Motor neuron (in vitro differentiated cells): ENCODE results near the gene RBFA. TPM values are rescaled to one million over a fixed set of nuclear protein-coding genes. Genes with fewer than 3 reads are reported as not detected.
"Not testable (repeated sequence)": the region's sequence is repeated elsewhere in the genome, so short reads cannot be mapped to it uniquely, and the experiment has no call there.

Experiments used
- ATAC-seq, 8 experiments: fragments of 200-7000 bp; cut with Tn5 transposase; replicated peaks in 6 of 8; 2 replicates each; pipeline ENCODE4 v1.8.0; 2021; ENCODE audit warnings: mild to moderate bottlenecking in 8 of 8, moderate library complexity in 8 of 8
- H3K27ac ChIP-seq, 2 donors: fragments of 250-450 bp; sonication (Bioruptor Pico); 2 replicates each; pipeline ENCODE4 v1.9.0; 2021; ENCODE audit warnings: antibody characterized with exemption in 2 of 2, mild to moderate bottlenecking in 2 of 2, moderate library complexity in 1 of 2
- H3K4me1 ChIP-seq, 2 donors: fragments of 250-450 bp; sonication (Bioruptor Pico); replicated peaks in 1 of 2; 2 replicates each; pipeline ENCODE4 v1.6.1; 2021; ENCODE audit warnings: antibody characterized with exemption in 2 of 2, mild to moderate bottlenecking in 2 of 2, moderate library complexity in 1 of 2
- H3K4me3 ChIP-seq, 5 donors: fragments of 250-450 bp; sonication (Bioruptor Pico); 2 replicates each; pipeline ENCODE4 v1.9.0; 2021; ENCODE audit warnings: antibody characterized with exemption in 5 of 5, mild to moderate bottlenecking in 5 of 5, moderate library complexity in 4 of 5
- WGBS, 10 experiments: fragments of 450-650 bp; shearing (Covaris generic); methylation state at CpG; one replicate each; pipeline ENCODE4 v1.0.0; 2022; 5-methylcytosine and 5-hydroxymethylcytosine counted together
- in situ Hi-C, 9 experiments: fragments of 400-800 bp; cut with MboI; loops; one replicate each; pipeline ENCODE4 v1.15.0; 2021; ENCODE audit warnings: low sequenced_read_pairs in 9 of 9, low pct_unique_long_range_greater_than_20kb in 2 of 9; ENCODE audit not compliant: unreplicated experiment in 9 of 9
- total RNA-seq, 8 experiments: library from RNA; unstranded; fragments of 300-600 nt; gene quantifications; 2 replicates each; pipeline versions ENCODE4 v1.2.3 to v1.2.4, GENCODE V29; 2022

RBFA gene, protein sequence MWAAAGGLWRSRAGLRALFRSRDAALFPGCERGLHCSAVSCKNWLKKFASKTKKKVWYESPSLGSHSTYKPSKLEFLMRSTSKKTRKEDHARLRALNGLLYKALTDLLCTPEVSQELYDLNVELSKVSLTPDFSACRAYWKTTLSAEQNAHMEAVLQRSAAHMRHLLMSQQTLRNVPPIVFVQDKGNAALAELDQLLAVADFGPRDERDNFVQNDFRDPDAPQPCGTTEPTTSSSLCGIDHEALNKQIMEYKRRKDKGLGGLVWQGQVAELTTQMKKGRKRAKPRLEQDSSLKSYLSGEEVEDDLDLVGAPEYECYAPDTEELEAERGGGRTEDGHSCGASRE
- 10 to 100 TPM; 17.6 to 41.3 (median 24.2) TPM for total RNA-seq

DNA sequence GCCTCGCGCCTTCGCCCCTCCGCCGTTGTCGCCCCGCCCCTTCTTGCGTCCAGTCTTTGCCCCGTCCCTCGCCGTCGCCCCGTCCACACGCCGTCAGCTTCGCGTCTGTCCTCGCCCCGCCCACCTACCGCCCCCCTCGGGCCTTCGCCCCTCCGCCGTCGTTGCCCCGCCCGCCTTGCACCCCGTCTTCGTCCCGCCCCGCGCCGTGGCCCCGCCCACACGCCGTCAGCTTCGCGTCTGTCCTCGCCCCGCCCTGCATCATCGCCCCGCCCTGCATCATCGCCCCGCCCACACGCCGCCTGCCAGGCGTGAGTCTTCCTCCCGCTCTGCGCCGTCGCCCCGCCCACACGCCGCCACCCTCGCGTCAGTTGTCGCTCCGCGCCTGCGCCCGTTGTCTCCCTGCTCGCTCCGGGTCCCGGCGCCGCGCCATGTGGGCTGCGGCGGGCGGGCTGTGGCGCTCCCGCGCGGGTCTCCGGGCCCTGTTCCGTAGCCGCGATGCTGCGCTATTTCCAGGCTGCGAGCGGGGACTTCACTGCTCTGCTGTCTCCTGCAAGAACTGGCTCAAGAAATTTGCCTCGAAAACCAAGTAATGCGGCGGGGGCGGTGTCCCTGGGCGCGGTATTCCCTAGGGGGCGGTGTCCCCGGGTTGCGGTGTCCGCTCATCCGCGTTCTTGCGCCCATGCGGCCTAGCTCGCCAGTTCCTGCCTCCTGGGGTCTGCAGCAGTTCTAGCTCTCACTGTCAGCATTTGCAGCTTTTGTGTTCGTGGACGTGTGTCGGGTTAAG is at the start of gene RBFA:
TSS of gene RBFA (plus strand) at position 367 of the 784 bp plus-strand sequence. CDS start at position 429, 62 bp downstream.
- WGBS, 10 experiments: 0% methylated on average over 2 to 17 of the region's 99 CpGs; no CpG with 5 or more reads in 3 of the 10 experiments
- in situ Hi-C loops: no loop called here
- Histone ChIP-seq H3K27ac (peak within 1 kb of the TSS; percentile 68 to 80), H3K4me1 (peaks cover 3 to 11% of the 10 kb centered on the region in 2 donors), H3K4me3 (peak within 1 kb of the TSS; percentile 65 to 98 (median 93))
- ATAC-seq: peak; percentile 72 to 88 (median 84)

GRCh38 chr18:79985172-79985571 is 49.1 kb upstream of the RBFA start:
- H3K4me3 ChIP-seq: no peak overlapping the region
- in situ Hi-C loops: no loop called here
- no peak overlapping the region for H3K27ac ChIP-seq
- 85 to 95% (median 93%) methylated on average over 3 to 12 of the region's 12 CpGs; no CpG with 5 or more reads in 1 of the 10 experiments for WGBS, 10 experiments
- peaks cover 15 to 24% of the 10 kb centered on the region in 2 donors for H3K4me1 ChIP-seq
- no peak for ATAC-seq

DNA sequence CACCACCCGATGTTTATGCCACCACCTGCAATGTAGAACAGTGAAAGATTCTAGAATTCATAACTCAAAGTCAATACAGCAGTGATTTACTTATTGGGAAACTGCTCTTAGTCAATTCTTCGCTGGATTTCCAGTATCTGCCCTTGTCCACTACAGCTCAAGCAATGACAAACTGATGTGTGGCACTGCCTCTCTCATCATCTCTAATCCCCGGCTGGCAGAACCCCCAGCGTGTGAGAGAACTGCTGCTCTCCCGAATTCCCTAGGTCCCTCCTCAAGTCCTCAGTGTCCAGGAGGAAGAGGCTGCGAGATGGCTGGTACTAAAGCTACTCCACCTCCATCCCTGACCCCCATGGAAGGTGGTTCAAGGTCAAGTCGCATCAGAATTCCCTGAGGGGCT is 47.5 kb upstream of the RBFA start:
- WGBS, 10 experiments: 0 to 80% (median 20%) methylated on average over 1 to 5 of the region's 7 CpGs; no CpG with 5 or more reads in 3 of the 10 experiments
- peak overlapping the region; percentile 66 to 98 (median 83) for H3K4me3 ChIP-seq
- in situ Hi-C loops: no loop called here
- peaks cover 15 to 20% of the 10 kb centered on the region in 2 donors for H3K4me1 ChIP-seq
- H3K27ac ChIP-seq: no peak overlapping the region
- no peak for ATAC-seq

DNA sequence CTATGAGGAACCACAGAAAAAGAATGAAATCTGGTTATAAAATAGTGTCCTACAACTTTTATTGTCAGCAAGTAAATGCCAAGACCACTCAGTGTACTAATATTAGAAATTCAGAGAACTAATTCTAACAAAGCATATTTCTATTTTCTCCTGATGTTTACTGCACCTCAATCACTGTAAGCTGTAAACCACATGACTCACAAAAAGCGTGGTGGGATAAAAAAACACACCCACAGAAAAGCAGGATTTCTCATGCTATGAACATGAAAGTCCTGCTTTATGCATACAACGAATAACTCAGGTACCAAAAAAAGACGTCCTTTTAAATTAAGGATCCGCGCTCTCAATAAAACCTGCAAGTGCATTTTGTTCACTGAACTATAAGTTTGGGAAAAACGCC is 46.7 kb upstream of the RBFA start:
- 0 to 7% (median 0%) methylated on average over 1 to 6 of the region's 6 CpGs; no CpG with 5 or more reads in 1 of the 10 experiments for WGBS, 10 experiments
- Histone ChIP-seq H3K4me1 (peaks cover 15 to 20% of the 10 kb centered on the region in 2 donors), H3K4me3 (peak overlapping the region; percentile 66 to 98 (median 83)), H3K27ac (peak overlapping the region; percentile 98)
- in situ Hi-C loops: no loop called here
- no peak for ATAC-seq

GRCh38 chr18:79988071-79988450 is 46.2 kb upstream of the RBFA start:
- ATAC-seq: peak; percentile 54 to 77 (median 75)
- peak overlapping the region; percentile 66 to 98 (median 83) for H3K4me3 ChIP-seq
- H3K27ac ChIP-seq: peak overlapping the region; percentile 98
- in situ Hi-C loops: no loop called here
- 0% methylated on average over 4 to 15 of the region's 48 CpGs; no CpG with 5 or more reads in 8 of the 10 experiments for WGBS, 10 experiments
- H3K4me1 ChIP-seq: peaks cover 15 to 18% of the 10 kb centered on the region in 2 donors

GRCh38 chr18:79988451-79989194 is 45.6 kb upstream of the RBFA start, which contains the start of gene TXNL4A:
Gene TXNL4A (minus strand): TSS chr18:79988563. CDS start chr18:79988392, 171 bp downstream.
- H3K4me3 ChIP-seq: peak within 1 kb of the TSS; percentile 66 to 98 (median 83)
- H3K4me1 ChIP-seq: peaks cover 14 to 15% of the 10 kb centered on the region in 2 donors
- 0 to 10% (median 0%) methylated on average over 1 to 5 of the region's 71 CpGs; no CpG with 5 or more reads in 4 of the 10 experiments for WGBS, 10 experiments
- ATAC-seq: peak; percentile 93 to 98 (median 96)
- in situ Hi-C loops: no loop called here
- H3K27ac ChIP-seq: peak within 1 kb of the TSS; percentile 98

DNA sequence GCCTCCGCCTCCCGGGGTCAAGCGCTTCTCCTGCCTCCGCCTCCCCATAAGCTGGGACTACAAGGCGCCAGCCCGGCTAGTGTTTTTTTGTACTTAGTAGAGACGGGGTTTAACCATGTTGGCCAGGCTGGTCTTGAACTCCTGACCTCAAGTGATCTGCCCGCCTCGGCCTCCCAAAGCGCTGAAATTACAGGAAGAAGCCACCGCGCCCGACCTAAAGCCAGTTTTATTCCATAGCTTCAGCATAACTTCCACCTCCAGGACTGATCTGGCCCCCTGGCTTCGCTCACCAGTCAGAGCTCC is 45.1 kb upstream of the RBFA start:
- peaks cover 14 to 15% of the 10 kb centered on the region in 2 donors for H3K4me1 ChIP-seq
- 20 to 80% (median 67%) methylated on average over 1 to 10 of the region's 14 CpGs; no CpG with 5 or more reads in 2 of the 10 experiments for WGBS, 10 experiments
- peak overlapping the region; percentile 66 to 98 (median 83) for H3K4me3 ChIP-seq
- no peak for ATAC-seq
- H3K27ac ChIP-seq: peak overlapping the region; percentile 98
- in situ Hi-C loops: no loop called here

DNA sequence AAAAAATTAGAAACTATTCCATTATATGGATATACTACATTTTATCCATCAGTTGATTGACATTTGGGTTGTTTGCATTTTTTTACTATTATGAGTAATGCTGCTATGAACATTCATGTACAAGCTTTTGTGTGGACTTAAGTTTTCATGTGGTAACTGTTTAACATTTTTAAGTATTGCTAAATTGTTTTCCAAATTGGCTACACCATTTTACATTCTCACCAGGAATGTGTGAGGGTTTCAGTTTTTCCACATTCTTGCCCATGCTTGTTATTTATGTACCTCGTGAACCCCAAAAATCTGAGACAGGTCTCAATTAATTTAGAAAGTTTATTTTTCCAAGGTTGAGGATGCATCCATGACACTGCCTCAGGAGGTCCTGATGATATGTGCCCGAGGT is 42.7 kb upstream of the RBFA start:
- Histone ChIP-seq H3K4me1 (peaks cover 7 to 11% of the 10 kb centered on the region in 2 donors), H3K4me3 (no peak overlapping the region), H3K27ac (no peak overlapping the region)
- in situ Hi-C loops: no loop called here
- no peak for ATAC-seq
- WGBS, 10 experiments: 20 to 100% (median 71%) methylated on average over 1 to 2 of the region's 2 CpGs; no CpG with 5 or more reads in 3 of the 10 experiments

- ATAC-seq, H3K27ac ChIP-seq, H3K4me1 ChIP-seq, in situ Hi-C loops, H3K4me3 ChIP-seq: not testable (repeated sequence)
- WGBS, 10 experiments: 71 to 100% (median 88%) methylated on average over 1 to 2 of the region's 2 CpGs; no CpG with 5 or more reads in 5 of the 10 experiments
Observed at GRCh38 chr18:79999701-80000100, 34.5 kb upstream of the RBFA start.

DNA sequence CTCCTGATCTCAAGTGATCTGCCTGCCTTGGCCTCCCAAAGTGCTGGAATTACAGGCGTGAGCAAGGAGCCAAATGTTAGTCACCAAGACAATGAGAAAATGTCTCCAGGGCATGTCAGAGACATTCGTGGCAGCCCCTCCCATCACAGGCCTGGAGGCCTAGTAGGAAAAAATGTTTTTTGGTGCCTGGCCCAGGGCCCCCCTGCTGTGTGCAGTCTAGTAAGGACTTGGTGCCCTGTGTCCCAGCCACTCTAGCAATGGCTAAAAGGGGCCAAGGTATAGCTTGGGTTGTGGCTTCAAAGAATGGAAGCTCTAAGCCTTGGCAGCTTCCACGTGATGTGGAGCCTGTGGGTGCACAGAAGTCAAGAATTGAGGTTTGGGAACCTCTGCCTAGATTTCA is 33.4 kb upstream of the RBFA start:
- in situ Hi-C loops: no loop called here
- Histone ChIP-seq H3K4me3 (no peak overlapping the region), H3K4me1 (no peaks in the 10 kb centered on the region), H3K27ac (no peak overlapping the region)
- 40 to 80% (median 77%) methylated on average over 1 to 3 of the region's 3 CpGs; no CpG with 5 or more reads in 5 of the 10 experiments for WGBS, 10 experiments
- no peak for ATAC-seq

GRCh38 chr18:80002468-80002867 is 31.8 kb upstream of the RBFA start:
- ATAC-seq: peak in 2 of 8 experiments; percentile 52 to 76
- WGBS, 10 experiments: 75 to 100% (median 90%) methylated on average over 1 to 5 of the region's 5 CpGs
- no peaks in the 10 kb centered on the region for H3K4me1 ChIP-seq
- no peak overlapping the region for H3K27ac ChIP-seq
- in situ Hi-C loops: no loop called here
- H3K4me3 ChIP-seq: no peak overlapping the region

GRCh38 chr18:80004600-80005342 is 29.5 kb upstream of the RBFA start:
- 39 to 93% (median 90%) methylated on average over 1 to 9 of the region's 12 CpGs; no CpG with 5 or more reads in 1 of the 10 experiments for WGBS, 10 experiments
- Histone ChIP-seq H3K4me1 (no peaks in the 10 kb centered on the region), H3K27ac (no peak overlapping the region), H3K4me3 (no peak overlapping the region)
- in situ Hi-C loops: no loop called here
- ATAC-seq: peak in 2 of 8 experiments; percentile 43 to 61
